GM23338 (cell line): ENCODE results near the gene GSC2.

Experiments used
- CREB1 ChIP-seq: fragments of 250-450 bp; sonication (Bioruptor Pico); IDR thresholded peaks from 2 replicates; pipeline ENCODE4 v1.5.0; 2020; ENCODE audit warnings: low read depth, mild to moderate bottlenecking, moderate library complexity
- CTCF ChIP-seq, 2 experiments: fragments of 200-600 bp in 1 of 2; sonication (generic) in 1 of 2; conservative IDR thresholded peaks; 2 replicates each; pipeline versions ENCODE4 v1.5.1 to v1.6.1; 2016 to 2017; ENCODE audit warnings: antibody characterized with exemption in 2 of 2, low read depth in 2 of 2, mild to moderate bottlenecking in 2 of 2, moderate library complexity in 1 of 2
- EZH2 ChIP-seq: fragments of 200-600 bp; sonication (generic); IDR thresholded peaks from one replicate; pipeline ENCODE4 v1.8.0; 2017; ENCODE audit warnings: antibody characterized with exemption, mild to moderate bottlenecking, low read depth; ENCODE audit not compliant: unreplicated experiment
- EZH2phosphoT487 ChIP-seq: fragments of 200-600 bp; sonication (generic); IDR thresholded peaks from one replicate; pipeline ENCODE4 v1.8.1; 2018; ENCODE audit warnings: antibody characterized with exemption; ENCODE audit not compliant: unreplicated experiment
- POLR2AphosphoS5 ChIP-seq: IDR thresholded peaks from 2 replicates; pipeline ENCODE4 v1.6.1; 2016; ENCODE audit warnings: antibody characterized with exemption, low read depth

GRCh38 chr22:19132153-19132552 is 17.9 kb downstream of the GSC2 start:
- TF ChIP-seq CTCF (conservative IDR thresholded peaks at IDR 0.05; ENCODE audit: low read depth in 2 of 2), result no peak
- no peak for TF ChIP-seq EZH2
- TF ChIP-seq CREB1 (CRISPR knock-in tag), result no peak
- TF ChIP-seq EZH2phosphoT487, result no peak
- TF ChIP-seq POLR2AphosphoS5, result no peak
